DND-41 (cell line): Measurements from ENCODE around the gene FASN.

ENCODE experiments used
- EZH2 ChIP-seq: IDR thresholded peaks from 3 replicates; pipeline ENCODE4 v1.6.1; 2012; ENCODE audit warnings: borderline replicate concordance, low read depth, mild to moderate bottlenecking, moderate library complexity, low read length, inconsistent platforms; ENCODE audit not compliant: severe bottlenecking
- TF ChIP-seq, protein P1 (sequence below): IDR thresholded peaks from 2 replicates; pipeline ENCODE4 v1.5.1; 2012; ENCODE audit warnings: borderline replicate concordance, low read length, moderate library complexity, mild to moderate bottlenecking; ENCODE audit not compliant: poor library complexity, severe bottlenecking; ENCODE audit errors: extremely low read depth

DNA sequence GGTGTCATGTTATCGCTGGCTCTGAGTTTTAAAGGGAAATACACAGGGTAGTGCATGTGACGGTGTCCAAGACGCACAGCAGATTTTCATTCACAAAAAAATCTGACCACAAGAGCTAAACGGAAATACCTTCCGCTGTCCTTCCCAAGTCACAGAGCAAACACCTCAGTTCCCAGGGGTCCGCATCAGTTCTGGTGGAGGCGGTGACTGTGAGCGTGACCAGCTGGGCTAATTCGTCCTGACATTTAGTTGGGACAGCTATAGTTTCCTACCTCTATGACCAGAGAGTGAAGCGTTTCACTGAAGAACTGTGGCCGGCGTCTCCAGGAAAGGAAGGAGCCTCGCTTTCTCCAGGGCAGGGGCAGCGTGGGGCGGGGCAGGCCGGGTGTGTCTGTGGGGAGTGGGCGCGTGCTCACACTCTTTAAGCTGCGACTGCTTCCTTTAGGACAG lies 10.5 kb upstream of the FASN start:
- TF ChIP-seq EZH2, result no peak
- TF ChIP-seq, protein P1, sequence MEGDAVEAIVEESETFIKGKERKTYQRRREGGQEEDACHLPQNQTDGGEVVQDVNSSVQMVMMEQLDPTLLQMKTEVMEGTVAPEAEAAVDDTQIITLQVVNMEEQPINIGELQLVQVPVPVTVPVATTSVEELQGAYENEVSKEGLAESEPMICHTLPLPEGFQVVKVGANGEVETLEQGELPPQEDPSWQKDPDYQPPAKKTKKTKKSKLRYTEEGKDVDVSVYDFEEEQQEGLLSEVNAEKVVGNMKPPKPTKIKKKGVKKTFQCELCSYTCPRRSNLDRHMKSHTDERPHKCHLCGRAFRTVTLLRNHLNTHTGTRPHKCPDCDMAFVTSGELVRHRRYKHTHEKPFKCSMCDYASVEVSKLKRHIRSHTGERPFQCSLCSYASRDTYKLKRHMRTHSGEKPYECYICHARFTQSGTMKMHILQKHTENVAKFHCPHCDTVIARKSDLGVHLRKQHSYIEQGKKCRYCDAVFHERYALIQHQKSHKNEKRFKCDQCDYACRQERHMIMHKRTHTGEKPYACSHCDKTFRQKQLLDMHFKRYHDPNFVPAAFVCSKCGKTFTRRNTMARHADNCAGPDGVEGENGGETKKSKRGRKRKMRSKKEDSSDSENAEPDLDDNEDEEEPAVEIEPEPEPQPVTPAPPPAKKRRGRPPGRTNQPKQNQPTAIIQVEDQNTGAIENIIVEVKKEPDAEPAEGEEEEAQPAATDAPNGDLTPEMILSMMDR, result no peak
